ENCODE data around the gene PAX7.

DNA sequence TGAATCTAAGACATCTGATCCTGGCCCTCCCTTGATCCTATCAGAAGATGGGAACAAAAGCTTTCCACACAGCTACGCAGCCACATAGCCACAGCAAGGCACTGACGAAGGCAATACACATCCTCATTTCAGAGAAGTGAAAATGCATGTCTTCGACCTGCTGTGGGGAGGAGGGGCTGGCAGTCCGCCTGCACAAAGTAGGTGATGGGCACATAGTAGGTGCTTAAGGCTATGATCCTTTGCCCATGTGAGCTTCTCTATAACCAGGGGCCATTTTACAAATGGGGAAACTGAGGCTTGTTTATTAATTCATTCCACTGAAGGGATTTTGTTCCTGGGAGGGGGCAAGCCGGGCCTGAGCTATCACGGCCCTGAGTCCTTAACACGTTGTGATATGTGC lies 94.2 kb downstream of the PAX7 start:
- TF ChIP-seq, protein P1, sequence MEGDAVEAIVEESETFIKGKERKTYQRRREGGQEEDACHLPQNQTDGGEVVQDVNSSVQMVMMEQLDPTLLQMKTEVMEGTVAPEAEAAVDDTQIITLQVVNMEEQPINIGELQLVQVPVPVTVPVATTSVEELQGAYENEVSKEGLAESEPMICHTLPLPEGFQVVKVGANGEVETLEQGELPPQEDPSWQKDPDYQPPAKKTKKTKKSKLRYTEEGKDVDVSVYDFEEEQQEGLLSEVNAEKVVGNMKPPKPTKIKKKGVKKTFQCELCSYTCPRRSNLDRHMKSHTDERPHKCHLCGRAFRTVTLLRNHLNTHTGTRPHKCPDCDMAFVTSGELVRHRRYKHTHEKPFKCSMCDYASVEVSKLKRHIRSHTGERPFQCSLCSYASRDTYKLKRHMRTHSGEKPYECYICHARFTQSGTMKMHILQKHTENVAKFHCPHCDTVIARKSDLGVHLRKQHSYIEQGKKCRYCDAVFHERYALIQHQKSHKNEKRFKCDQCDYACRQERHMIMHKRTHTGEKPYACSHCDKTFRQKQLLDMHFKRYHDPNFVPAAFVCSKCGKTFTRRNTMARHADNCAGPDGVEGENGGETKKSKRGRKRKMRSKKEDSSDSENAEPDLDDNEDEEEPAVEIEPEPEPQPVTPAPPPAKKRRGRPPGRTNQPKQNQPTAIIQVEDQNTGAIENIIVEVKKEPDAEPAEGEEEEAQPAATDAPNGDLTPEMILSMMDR (IDR thresholded peaks at IDR 0.05), result no peak
- TF ChIP-seq TP53 (CRISPR knock-in tag; IDR thresholded peaks at IDR 0.05), result no peak
- TF ChIP-seq, protein P2, sequence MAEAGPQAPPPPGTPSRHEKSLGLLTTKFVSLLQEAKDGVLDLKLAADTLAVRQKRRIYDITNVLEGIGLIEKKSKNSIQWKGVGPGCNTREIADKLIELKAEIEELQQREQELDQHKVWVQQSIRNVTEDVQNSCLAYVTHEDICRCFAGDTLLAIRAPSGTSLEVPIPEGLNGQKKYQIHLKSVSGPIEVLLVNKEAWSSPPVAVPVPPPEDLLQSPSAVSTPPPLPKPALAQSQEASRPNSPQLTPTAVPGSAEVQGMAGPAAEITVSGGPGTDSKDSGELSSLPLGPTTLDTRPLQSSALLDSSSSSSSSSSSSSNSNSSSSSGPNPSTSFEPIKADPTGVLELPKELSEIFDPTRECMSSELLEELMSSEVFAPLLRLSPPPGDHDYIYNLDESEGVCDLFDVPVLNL (CRISPR knock-in tag; IDR thresholded peaks at IDR 0.05; ENCODE audit: borderline replicate concordance, low read depth), result no peak
- TF ChIP-seq, protein P3, sequence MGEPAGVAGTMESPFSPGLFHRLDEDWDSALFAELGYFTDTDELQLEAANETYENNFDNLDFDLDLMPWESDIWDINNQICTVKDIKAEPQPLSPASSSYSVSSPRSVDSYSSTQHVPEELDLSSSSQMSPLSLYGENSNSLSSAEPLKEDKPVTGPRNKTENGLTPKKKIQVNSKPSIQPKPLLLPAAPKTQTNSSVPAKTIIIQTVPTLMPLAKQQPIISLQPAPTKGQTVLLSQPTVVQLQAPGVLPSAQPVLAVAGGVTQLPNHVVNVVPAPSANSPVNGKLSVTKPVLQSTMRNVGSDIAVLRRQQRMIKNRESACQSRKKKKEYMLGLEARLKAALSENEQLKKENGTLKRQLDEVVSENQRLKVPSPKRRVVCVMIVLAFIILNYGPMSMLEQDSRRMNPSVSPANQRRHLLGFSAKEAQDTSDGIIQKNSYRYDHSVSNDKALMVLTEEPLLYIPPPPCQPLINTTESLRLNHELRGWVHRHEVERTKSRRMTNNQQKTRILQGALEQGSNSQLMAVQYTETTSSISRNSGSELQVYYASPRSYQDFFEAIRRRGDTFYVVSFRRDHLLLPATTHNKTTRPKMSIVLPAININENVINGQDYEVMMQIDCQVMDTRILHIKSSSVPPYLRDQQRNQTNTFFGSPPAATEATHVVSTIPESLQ (CRISPR knock-in tag; IDR thresholded peaks at IDR 0.05), result no peak
- no peak for TF ChIP-seq TEAD4 (CRISPR knock-in tag; IDR thresholded peaks at IDR 0.05)
- no peak for TF ChIP-seq TCF7 (CRISPR knock-in tag; IDR thresholded peaks at IDR 0.05; ENCODE audit: low read depth)
- no peak for TF ChIP-seq ZNF121 (CRISPR knock-in tag; IDR thresholded peaks at IDR 0.05)
- TF ChIP-seq, protein P4, sequence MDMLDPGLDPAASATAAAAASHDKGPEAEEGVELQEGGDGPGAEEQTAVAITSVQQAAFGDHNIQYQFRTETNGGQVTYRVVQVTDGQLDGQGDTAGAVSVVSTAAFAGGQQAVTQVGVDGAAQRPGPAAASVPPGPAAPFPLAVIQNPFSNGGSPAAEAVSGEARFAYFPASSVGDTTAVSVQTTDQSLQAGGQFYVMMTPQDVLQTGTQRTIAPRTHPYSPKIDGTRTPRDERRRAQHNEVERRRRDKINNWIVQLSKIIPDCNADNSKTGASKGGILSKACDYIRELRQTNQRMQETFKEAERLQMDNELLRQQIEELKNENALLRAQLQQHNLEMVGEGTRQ (CRISPR knock-in tag; IDR thresholded peaks at IDR 0.05), result no peak
- TF ChIP-seq, protein P5, sequence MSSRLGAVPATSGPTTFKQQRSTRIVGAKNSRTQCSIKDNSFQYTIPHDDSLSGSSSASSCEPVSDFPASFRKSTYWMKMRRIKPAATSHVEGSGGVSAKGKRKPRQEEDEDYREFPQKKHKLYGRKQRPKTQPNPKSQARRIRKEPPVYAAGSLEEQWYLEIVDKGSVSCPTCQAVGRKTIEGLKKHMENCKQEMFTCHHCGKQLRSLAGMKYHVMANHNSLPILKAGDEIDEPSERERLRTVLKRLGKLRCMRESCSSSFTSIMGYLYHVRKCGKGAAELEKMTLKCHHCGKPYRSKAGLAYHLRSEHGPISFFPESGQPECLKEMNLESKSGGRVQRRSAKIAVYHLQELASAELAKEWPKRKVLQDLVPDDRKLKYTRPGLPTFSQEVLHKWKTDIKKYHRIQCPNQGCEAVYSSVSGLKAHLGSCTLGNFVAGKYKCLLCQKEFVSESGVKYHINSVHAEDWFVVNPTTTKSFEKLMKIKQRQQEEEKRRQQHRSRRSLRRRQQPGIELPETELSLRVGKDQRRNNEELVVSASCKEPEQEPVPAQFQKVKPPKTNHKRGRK (CRISPR knock-in tag; IDR thresholded peaks at IDR 0.05; ENCODE audit: borderline replicate concordance), result no peak
- no peak for TF ChIP-seq TEAD1 (CRISPR knock-in tag; IDR thresholded peaks at IDR 0.05)
- TF ChIP-seq OVOL2 (CRISPR knock-in tag; IDR thresholded peaks at IDR 0.05; ENCODE audit: borderline replicate concordance), result no peak
- no peak for TF ChIP-seq ETV6 (CRISPR knock-in tag; IDR thresholded peaks at IDR 0.05)
- TF ChIP-seq, protein P6, sequence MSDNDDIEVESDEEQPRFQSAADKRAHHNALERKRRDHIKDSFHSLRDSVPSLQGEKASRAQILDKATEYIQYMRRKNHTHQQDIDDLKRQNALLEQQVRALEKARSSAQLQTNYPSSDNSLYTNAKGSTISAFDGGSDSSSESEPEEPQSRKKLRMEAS (CRISPR knock-in tag; IDR thresholded peaks at IDR 0.05), result no peak
- TF ChIP-seq, protein P7, sequence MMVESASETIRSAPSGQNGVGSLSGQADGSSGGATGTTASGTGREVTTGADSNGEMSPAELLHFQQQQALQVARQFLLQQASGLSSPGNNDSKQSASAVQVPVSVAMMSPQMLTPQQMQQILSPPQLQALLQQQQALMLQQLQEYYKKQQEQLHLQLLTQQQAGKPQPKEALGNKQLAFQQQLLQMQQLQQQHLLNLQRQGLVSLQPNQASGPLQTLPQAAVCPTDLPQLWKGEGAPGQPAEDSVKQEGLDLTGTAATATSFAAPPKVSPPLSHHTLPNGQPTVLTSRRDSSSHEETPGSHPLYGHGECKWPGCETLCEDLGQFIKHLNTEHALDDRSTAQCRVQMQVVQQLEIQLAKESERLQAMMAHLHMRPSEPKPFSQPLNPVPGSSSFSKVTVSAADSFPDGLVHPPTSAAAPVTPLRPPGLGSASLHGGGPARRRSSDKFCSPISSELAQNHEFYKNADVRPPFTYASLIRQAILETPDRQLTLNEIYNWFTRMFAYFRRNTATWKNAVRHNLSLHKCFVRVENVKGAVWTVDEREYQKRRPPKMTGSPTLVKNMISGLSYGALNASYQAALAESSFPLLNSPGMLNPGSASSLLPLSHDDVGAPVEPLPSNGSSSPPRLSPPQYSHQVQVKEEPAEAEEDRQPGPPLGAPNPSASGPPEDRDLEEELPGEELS (CRISPR knock-in tag; IDR thresholded peaks at IDR 0.05), result no peak
